Activated naive CD4-positive, alpha-beta T cell treated with anti-CD3 and anti-CD28 coated beads for 36 hours (primary cell): ENCODE measurements around the gene AGPS. TPM values are rescaled to one million over a fixed set of nuclear protein-coding genes. Genes with fewer than 3 reads are reported as not detected.

Experiments
- CTCF ChIA-PET: fragments of 350-600 bp; sonication (Branson Sonifier 250); formaldehyde crosslinking; loops from one replicate; lab custom pipeline; 2021; ENCODE audit warnings: antibody characterized with exemption; lab: Charles Lee
- DNase-seq: peaks from one replicate; pipeline ENCODE4 v3.0.0-alpha.2; 2020
- H3K27ac Mint-ChIP-seq: one replicate; pipeline ENCODE4 v1.8.0; 2021; ENCODE audit warnings: mild to moderate bottlenecking, mixed read lengths
- H3K27me3 Mint-ChIP-seq: one replicate; pipeline ENCODE4 v1.8.0; 2021; ENCODE audit warnings: low read depth, mixed read lengths
- H3K36me3 Mint-ChIP-seq: one replicate; pipeline ENCODE4 v1.8.0; 2021; ENCODE audit warnings: low read depth, mixed read lengths
- H3K4me1 Mint-ChIP-seq: one replicate; pipeline ENCODE4 v1.8.0; 2021; ENCODE audit warnings: low read depth, mixed read lengths
- H3K4me3 Mint-ChIP-seq: one replicate; pipeline ENCODE4 v1.8.0; 2021; ENCODE audit warnings: mild to moderate bottlenecking, moderate library complexity, mixed read lengths
- H3K9me3 Mint-ChIP-seq: one replicate; pipeline ENCODE4 v1.8.0; 2021; ENCODE audit warnings: mixed read lengths
- intact Hi-C: fragments of 100-400 bp; cut with micrococcal nuclease; formaldehyde crosslinking; loops from one replicate; pipeline ENCODE4 v1.15.1; 2023
- total RNA-seq, 2 experiments: library from RNA; stranded (reverse); gene quantifications; one replicate each; pipeline ENCODE4 v1.2.3, GENCODE V29; 2021

The AGPS gene
- total RNA-seq, 2 experiments from 2014 or later, result 50.7 to 51.8 TPM

GRCh38 chr2:177572236-177572671 lies 179.7 kb downstream of the AGPS start:
- no peaks in the 10 kb centered on the region for H3K36me3 Mint-ChIP-seq
- CTCF ChIA-PET, result interaction anchor here (0.6 kb wide), 1 partner anchor 33 kb away, joined by 3 read pairs; no protein-coding TSS in a partner anchor
- no peak overlapping the region for H3K4me3 Mint-ChIP-seq
- no peak for DNase-seq
- peaks cover 2% of the 10 kb centered on the region for H3K27me3 Mint-ChIP-seq
- H3K9me3 Mint-ChIP-seq, result no peaks in the 10 kb centered on the region
- intact Hi-C loops, result no loop called here
- no peaks in the 10 kb centered on the region for H3K4me1 Mint-ChIP-seq
- H3K27ac Mint-ChIP-seq, result no peak overlapping the region

GRCh38 chr2:177573120-177573519 lies 180.5 kb downstream of the AGPS start:
- no peak overlapping the region for H3K4me3 Mint-ChIP-seq
- H3K36me3 Mint-ChIP-seq, result no peaks in the 10 kb centered on the region
- CTCF ChIA-PET, result interaction anchor here (0.6 kb wide), 1 partner anchor 34 kb away, joined by 3 read pairs; no protein-coding TSS in a partner anchor
- no peak for DNase-seq
- intact Hi-C loops, result no loop called here
- no peaks in the 10 kb centered on the region for H3K9me3 Mint-ChIP-seq
- no peaks in the 10 kb centered on the region for H3K4me1 Mint-ChIP-seq
- H3K27me3 Mint-ChIP-seq, result peaks cover 2% of the 10 kb centered on the region
- no peak overlapping the region for H3K27ac Mint-ChIP-seq

- Mint-ChIP-seq H3K4me1 (no peaks in the 10 kb centered on the region), H3K27me3 (peaks cover 2% of the 10 kb centered on the region), H3K36me3 (no peaks in the 10 kb centered on the region), H3K9me3 (no peaks in the 10 kb centered on the region), H3K4me3 (no peak overlapping the region), H3K27ac (no peak overlapping the region)
- CTCF ChIA-PET, result no interaction called here
- no peak for DNase-seq
- intact Hi-C loops, result no loop called here
These were observed 181.8 kb downstream of the AGPS start for GRCh38 chr2:177574356-177574755.

GRCh38 chr2:177575358-177575757 lies 182.8 kb downstream of the AGPS start:
- Mint-ChIP-seq H3K9me3 (no peaks in the 10 kb centered on the region), H3K36me3 (no peaks in the 10 kb centered on the region), H3K27ac (no peak overlapping the region), H3K4me1 (no peaks in the 10 kb centered on the region), H3K27me3 (peaks cover 2% of the 10 kb centered on the region), H3K4me3 (no peak overlapping the region)
- CTCF ChIA-PET, result no interaction called here
- no peak for DNase-seq
- intact Hi-C loops, result no loop called here

GRCh38 chr2:177577075-177577474 lies 184.5 kb downstream of the AGPS start:
- Mint-ChIP-seq H3K36me3 (no peaks in the 10 kb centered on the region), H3K27me3 (no peaks in the 10 kb centered on the region), H3K9me3 (no peaks in the 10 kb centered on the region), H3K4me3 (no peak overlapping the region), H3K27ac (no peak overlapping the region), H3K4me1 (no peaks in the 10 kb centered on the region)
- intact Hi-C loops, result no loop called here
- DNase-seq, result no peak
- CTCF ChIA-PET, result no interaction called here

- no peaks in the 10 kb centered on the region for H3K4me1 Mint-ChIP-seq
- H3K27ac Mint-ChIP-seq, result no peak overlapping the region
- CTCF ChIA-PET, result no interaction called here
- H3K36me3 Mint-ChIP-seq, result no peaks in the 10 kb centered on the region
- intact Hi-C loops, result no loop called here
- H3K4me3 Mint-ChIP-seq, result no peak overlapping the region
- no peaks in the 10 kb centered on the region for H3K9me3 Mint-ChIP-seq
- no peaks in the 10 kb centered on the region for H3K27me3 Mint-ChIP-seq
- no peak for DNase-seq
These were observed 185.9 kb downstream of the AGPS start for GRCh38 chr2:177578454-177578853.

GRCh38 chr2:177579486-177580036 lies 187.0 kb downstream of the AGPS start:
- CTCF ChIA-PET, result no interaction called here

GRCh38 chr2:177582000-177582399 lies 189.4 kb downstream of the AGPS start:
- no peak for DNase-seq
- H3K36me3 Mint-ChIP-seq, result no peaks in the 10 kb centered on the region
- H3K27me3 Mint-ChIP-seq, result no peaks in the 10 kb centered on the region
- no peak overlapping the region for H3K27ac Mint-ChIP-seq
- H3K4me3 Mint-ChIP-seq, result no peak overlapping the region
- H3K4me1 Mint-ChIP-seq, result no peaks in the 10 kb centered on the region
- CTCF ChIA-PET, result no interaction called here
- intact Hi-C loops, result no loop called here
- H3K9me3 Mint-ChIP-seq, result no peaks in the 10 kb centered on the region

More at GRCh38 chr2:177579486-177580036, 187.0 kb downstream of the AGPS start:
- H3K27me3 Mint-ChIP-seq, result no peaks in the 10 kb centered on the region
- DNase-seq, result no peak
- H3K27ac Mint-ChIP-seq, result no peak overlapping the region
- H3K4me3 Mint-ChIP-seq, result no peak overlapping the region
- no peaks in the 10 kb centered on the region for H3K36me3 Mint-ChIP-seq
- H3K4me1 Mint-ChIP-seq, result no peaks in the 10 kb centered on the region
- intact Hi-C loops, result no loop called here
- no peaks in the 10 kb centered on the region for H3K9me3 Mint-ChIP-seq

GRCh38 chr2:177584030-177584692 lies 191.6 kb downstream of the AGPS start:
- no peak for DNase-seq
- no peaks in the 10 kb centered on the region for H3K4me1 Mint-ChIP-seq
- CTCF ChIA-PET, result interaction anchor here (0.6 kb wide), 1 partner anchor 158 kb away, joined by 4 read pairs; no protein-coding TSS in a partner anchor
- no peaks in the 10 kb centered on the region for H3K9me3 Mint-ChIP-seq
- no peak overlapping the region for H3K4me3 Mint-ChIP-seq
- no peak overlapping the region for H3K27ac Mint-ChIP-seq
- no peaks in the 10 kb centered on the region for H3K27me3 Mint-ChIP-seq
- H3K36me3 Mint-ChIP-seq, result no peaks in the 10 kb centered on the region
- intact Hi-C loops, result no loop called here

- no peaks in the 10 kb centered on the region for H3K9me3 Mint-ChIP-seq
- CTCF ChIA-PET, result interaction anchor here (0.6 kb wide), 2 partner anchors 9 to 421 kb away, joined by 3 read pairs; no protein-coding TSS in a partner anchor
- H3K4me1 Mint-ChIP-seq, result no peaks in the 10 kb centered on the region
- H3K27me3 Mint-ChIP-seq, result no peaks in the 10 kb centered on the region
- no peaks in the 10 kb centered on the region for H3K36me3 Mint-ChIP-seq
- H3K4me3 Mint-ChIP-seq, result no peak overlapping the region
- DNase-seq, result no peak
- no peak overlapping the region for H3K27ac Mint-ChIP-seq
- intact Hi-C loops, result no loop called here
These were observed 192.8 kb downstream of the AGPS start for GRCh38 chr2:177585234-177585863.

GRCh38 chr2:177586154-177586553 lies 193.6 kb downstream of the AGPS start:
- Mint-ChIP-seq H3K4me3 (no peak overlapping the region), H3K4me1 (no peaks in the 10 kb centered on the region), H3K27me3 (no peaks in the 10 kb centered on the region), H3K27ac (no peak overlapping the region), H3K36me3 (no peaks in the 10 kb centered on the region), H3K9me3 (no peaks in the 10 kb centered on the region)
- DNase-seq, result no peak
- CTCF ChIA-PET, result interaction anchor here (0.6 kb wide), 1 partner anchor 8 kb away, joined by 3 read pairs; no protein-coding TSS in a partner anchor
- intact Hi-C loops, result no loop called here

GRCh38 chr2:177587371-177587770 lies 194.8 kb downstream of the AGPS start:
- Mint-ChIP-seq H3K4me1 (no peaks in the 10 kb centered on the region), H3K4me3 (no peak overlapping the region), H3K36me3 (no peaks in the 10 kb centered on the region), H3K27ac (no peak overlapping the region), H3K9me3 (no peaks in the 10 kb centered on the region), H3K27me3 (no peaks in the 10 kb centered on the region)
- no peak for DNase-seq
- CTCF ChIA-PET, result interaction anchor here (1.1 kb wide), 1 partner anchor 17 kb away, joined by 3 read pairs; no protein-coding TSS in a partner anchor
- intact Hi-C loops, result no loop called here
